NCI-H146 treated with DMSO at 0.1 percent for 48 hours (cell line): ENCODE results near the gene TRDMT1.

Experiments used
- DNase-seq: peaks from one replicate; lab custom pipeline; 2025; ENCODE audit not compliant: unreplicated experiment; lab: John Stamatoyannopoulos, UW

TRDMT1 gene

DNA sequence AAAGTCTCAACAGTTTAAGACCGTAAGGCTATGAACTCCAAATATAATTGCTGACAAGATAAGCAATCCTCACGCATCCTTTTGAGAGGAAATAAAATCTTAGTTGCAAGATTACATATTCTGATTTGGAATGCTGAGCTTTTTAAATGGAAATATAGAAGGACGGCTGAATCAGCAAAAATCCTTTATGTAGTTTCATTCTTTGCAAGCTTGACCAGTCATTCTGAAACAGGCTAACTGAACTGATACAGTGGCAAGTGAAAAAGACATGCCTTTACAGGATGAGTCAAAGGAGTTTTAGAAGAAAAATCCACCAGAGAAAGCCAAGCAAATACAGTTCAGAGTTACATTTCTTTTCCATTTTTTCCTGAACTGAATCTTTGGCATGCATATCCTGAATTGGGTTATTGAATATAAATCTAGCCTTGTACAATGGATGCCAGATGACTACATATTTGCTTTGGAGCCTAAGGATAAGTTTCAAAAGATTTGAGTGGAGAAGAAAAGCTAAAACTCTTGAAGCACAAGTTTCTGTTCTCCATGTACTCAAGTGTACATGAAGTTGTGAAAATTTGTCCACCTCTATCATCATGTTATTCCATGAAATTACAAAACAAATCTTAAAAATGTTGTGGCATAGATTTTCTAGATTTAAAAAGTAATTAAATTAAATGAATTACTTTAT lies 30.9 kb upstream of the TRDMT1 start:
- DNase-seq = no peak

- DNase-seq = no peak
Observed at GRCh38 chr10:17231788-17232187, 30.3 kb upstream of the TRDMT1 start.

GRCh38 chr10:17229967-17230682 lies 28.7 kb upstream of the TRDMT1 start:
- DNase-seq = peak; percentile 61

- no peak for DNase-seq
Observed at GRCh38 chr10:17229717-17229966, 28.2 kb upstream of the TRDMT1 start.

- no peak for DNase-seq
Observed at GRCh38 chr10:17229016-17229716, 27.7 kb upstream of the TRDMT1 start.

GRCh38 chr10:17228091-17229015 lies 26.9 kb upstream of the TRDMT1 start, which contains the start of gene VIM:
VIM (plus strand) TSS chr10:17228241; CDS start chr10:17229423, 1,182 bp downstream.
- no peak for DNase-seq

DNA sequence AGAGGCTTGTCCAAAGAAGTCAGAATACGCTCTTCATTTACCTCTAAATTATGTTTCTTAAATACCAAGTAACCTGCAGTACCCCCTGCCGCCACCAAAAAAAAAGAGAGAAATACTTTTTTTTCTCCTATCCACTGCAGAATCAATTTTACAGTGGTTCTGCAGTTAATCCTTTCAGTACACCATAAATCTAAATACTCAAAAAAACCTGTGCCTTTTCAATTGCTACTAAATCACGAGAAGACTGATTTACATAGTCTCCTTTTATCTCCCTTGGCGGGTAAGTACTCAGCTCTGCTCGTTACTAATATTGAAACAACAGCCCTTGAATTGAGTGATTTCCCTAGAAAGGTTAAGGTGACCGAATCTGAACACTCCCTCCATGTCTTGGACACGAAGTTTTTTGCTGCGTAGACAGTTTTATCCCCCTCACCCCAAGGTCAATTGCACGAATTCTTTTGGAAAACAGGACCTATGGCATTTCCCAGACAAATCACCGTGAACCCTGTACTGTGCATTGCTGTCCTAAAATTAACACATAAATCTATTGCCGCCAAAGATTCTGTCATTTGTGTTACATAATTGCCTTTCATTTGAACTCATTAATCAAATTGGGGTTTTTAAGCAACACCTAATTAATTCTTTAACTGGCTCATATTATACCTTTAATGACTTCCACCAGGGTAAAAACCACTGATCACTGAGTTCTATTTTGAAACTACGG lies 26.1 kb upstream of the TRDMT1 start:
- DNase-seq = no peak

DNA sequence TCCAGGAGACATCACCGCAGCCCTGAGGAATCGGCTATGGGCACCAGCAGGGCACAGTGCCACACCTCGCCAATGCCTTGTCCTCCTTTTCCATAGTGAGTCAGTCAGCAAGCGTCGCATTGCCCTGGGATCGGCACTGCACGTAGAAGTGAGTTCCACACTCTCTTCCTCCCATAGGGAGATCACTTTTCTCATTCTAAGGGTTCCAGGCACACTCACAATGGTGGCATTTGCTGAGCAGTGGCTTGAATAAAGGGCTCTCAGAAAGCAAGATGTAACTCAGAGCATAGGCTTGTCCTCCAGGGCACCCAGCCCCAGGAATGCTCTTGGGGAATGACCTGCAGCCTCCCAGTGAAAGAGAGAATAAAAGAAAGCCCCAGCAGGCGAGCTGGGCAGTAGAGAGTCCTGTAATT lies 25.4 kb upstream of the TRDMT1 start:
- DNase-seq = no peak

- no peak for DNase-seq
Observed at GRCh38 chr10:17225808-17226207, 24.3 kb upstream of the TRDMT1 start.

DNA sequence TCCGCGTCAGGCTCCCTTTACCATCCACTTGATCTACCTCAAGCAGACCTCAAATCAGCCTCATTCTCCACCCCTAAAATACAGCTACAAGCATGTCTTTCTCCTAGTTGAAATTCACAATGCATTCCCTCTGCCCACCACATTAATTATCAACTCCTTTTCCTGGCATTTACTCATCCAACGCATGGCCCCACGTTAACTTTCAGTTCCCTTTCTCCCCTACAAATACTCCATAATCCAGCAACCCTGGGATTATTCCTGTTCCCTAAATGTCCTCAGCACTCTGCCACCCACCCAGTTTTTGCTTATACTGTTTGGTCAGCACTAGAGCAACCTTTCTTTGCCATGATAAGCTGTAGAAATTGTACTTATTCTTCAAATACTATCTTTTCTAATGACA lies 20.9 kb upstream of the TRDMT1 start:
- no peak for DNase-seq

DNA sequence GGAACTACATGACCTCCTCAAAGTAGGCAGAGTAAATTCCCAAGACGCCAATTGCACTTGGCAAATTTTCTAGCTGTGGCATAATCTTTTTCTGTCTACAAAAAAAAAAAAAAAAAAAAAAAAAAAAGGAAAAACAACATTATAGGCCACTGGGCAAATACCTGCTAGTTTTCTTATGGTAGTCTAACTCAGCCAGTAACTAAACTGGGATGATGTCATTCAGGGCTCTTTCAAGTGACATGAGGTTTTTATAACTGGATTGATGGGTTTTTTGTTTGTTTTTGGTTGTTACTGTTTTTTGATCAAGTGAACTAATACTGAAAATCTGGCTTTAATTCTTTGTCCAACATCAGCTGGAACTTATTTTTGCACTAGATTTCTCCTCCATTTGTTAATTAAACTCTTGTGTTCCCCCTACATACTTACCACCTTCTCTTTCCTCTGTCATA lies 19.2 kb upstream of the TRDMT1 start:
- no peak for DNase-seq

GRCh38 chr10:17219024-17219423 lies 17.6 kb upstream of the TRDMT1 start:
- no peak for DNase-seq

- no peak for DNase-seq
Observed at GRCh38 chr10:17217631-17218232, 16.3 kb upstream of the TRDMT1 start.

GRCh38 chr10:17216901-17217395 lies 15.5 kb upstream of the TRDMT1 start:
- DNase-seq = no peak

GRCh38 chr10:17216217-17216900 lies 14.9 kb upstream of the TRDMT1 start:
- DNase-seq = no peak

DNA sequence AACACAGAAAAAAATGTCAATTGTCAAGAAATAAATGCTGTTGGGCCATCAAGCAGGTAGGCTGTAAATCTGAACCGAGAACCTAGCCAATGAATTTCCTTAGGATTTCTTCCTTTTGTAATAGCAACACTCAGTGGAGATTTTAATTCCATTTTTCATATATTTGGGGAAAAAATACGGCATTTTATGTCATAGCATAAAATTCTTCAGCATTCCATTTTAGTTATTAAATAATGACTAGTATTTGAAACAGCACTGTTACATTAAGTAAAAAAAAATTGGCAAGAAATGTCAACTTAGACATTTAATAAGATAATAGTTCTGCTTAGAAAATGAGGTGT lies 14.3 kb upstream of the TRDMT1 start:
- DNase-seq = no peak

GRCh38 chr10:17214971-17215781 lies 13.7 kb upstream of the TRDMT1 start:
- no peak for DNase-seq

GRCh38 chr10:17214526-17214925 lies 13.1 kb upstream of the TRDMT1 start:
- DNase-seq = no peak
